HAP-1 (cell line): ENCODE results near the gene SLC22A4.
A peak's percentile ranks its signal among the peaks of the same experiment; 100 is the strongest.

Experiments
- DNase-seq, 2 experiments: peaks; one replicate each; pipeline ENCODE4 v3.0.0-alpha.2; 2016 to 2020; ENCODE audit warnings: low spot score in 2 of 2
- H3K27me3 ChIP-seq: fragments of 250-450 bp; sonication (Bioruptor Pico); 2 replicates; pipeline ENCODE4 v1.5.1; 2020; ENCODE audit warnings: low read depth, mild to moderate bottlenecking, moderate library complexity
- H3K36me3 ChIP-seq: fragments of 250-450 bp; sonication (Bioruptor Pico); replicated peaks from 2 replicates; pipeline ENCODE4 v1.5.1; 2020; ENCODE audit warnings: mild to moderate bottlenecking
- H3K4me1 ChIP-seq: fragments of 250-450 bp; sonication (Bioruptor Pico); 2 replicates; pipeline ENCODE4 v1.5.1; 2020; ENCODE audit warnings: mild to moderate bottlenecking
- H3K4me3 ChIP-seq: fragments of 250-450 bp; sonication (Bioruptor Pico); 2 replicates; pipeline ENCODE4 v1.5.1; 2020; ENCODE audit warnings: mild to moderate bottlenecking, moderate library complexity
- H3K9me3 ChIP-seq: fragments of 250-450 bp; sonication (Bioruptor Pico); 2 replicates; pipeline ENCODE4 v1.5.1; 2020; ENCODE audit warnings: mild to moderate bottlenecking, moderate library complexity
- in situ Hi-C: fragments of 300-500 bp; cut with MboI; formaldehyde crosslinking; loops from 3 replicates; pipeline ENCODE4 v1.14.3; 2020; ENCODE audit warnings: low sequenced_read_pairs, inconsistent platforms, mixed read lengths

Gene SLC22A4

DNA sequence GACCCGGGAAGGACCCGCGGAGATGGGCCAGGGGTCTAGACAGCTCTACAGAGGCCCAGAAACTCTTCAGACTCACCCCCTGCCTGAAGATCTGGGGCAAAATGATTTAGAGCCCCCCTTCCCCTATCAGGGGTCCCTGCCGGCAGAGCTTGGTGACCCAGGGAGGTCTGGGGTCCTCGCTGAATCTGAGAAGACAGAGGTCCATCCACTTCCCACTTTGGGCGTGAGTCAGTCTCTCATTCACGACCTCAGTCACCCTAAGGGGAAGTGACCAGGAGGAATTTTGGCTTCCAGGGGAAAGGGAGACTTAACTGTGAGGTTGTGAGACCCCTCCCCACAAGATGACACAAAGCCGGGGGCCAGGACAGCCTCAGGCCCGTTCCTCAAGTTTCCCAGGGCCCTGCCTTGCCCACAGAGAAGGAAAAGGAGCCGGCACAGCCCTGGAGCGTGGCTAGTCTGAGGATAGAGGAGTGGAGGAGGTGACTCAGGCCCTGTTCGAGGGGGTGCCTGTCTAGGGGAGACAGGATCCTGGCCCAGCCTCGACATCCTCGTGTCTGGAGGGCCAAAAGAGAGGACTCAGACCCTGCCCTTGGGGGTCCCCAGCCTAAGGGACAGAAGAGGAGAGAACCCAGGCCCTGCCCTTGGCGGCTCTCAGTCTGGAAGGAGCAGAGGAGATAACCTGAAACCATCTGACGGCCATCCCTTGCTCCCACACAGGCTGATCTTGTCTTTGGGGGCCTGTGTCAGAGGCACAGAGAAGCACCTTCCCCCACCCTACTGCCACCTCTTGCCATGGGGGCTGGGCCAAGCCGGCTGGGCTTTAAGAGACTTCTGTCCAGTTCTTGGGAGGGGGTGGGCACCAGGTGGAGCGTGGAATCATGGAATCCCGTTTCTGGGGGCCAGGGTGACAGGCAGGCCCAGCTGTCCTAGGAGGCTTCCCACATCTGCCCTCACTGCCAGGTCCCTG, 35.8 kb upstream of the SLC22A4 start:
- in situ Hi-C loops, result no loop called here
- Histone ChIP-seq H3K9me3 (no peaks in the 10 kb centered on the region), H3K27me3 (no peaks in the 10 kb centered on the region), H3K36me3 (no peaks in the 10 kb centered on the region), H3K4me3 (no peak overlapping the region), H3K4me1 (no peaks in the 10 kb centered on the region)
- peak in 1 of 2 experiments; percentile 5 for DNase-seq

DNA sequence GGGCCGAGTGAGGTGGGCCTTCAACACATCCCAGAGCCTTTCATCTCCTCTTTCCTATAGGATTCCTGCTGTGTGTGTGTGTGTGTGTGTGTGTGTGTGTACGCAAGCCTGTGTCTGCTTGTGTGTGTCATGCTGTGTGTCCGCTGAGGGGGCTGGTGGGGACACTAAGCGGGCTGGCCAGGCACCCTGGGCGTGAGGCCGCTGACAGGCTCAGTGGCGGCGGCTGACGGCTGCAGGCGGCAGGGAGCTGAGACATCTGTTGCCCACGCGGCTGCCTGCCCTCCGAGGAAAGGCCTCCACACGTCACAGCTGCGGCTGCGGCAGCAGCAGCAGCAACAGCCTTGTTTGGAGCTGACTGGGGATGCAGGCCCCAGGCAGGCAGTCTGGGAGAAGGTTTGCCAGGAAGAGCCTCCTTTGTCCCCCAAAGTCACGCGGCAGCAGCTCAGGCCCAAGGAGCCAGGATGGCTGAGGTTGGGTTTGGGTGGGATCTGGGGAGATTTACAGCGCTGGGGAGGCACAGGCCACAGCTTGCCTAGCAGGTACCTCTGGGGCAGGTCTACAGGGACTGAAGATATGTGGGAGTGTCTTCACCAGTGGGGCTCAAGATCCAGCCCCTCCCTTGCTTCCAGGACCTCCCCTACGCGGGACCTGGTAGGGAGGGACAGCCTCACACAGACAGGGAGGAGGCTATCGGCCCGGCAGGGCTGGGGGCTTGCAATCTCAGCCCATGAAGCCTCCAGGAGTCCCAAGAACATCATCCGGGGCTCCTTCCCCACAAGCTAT, 34.9 kb upstream of the SLC22A4 start:
- no peaks in the 10 kb centered on the region for H3K36me3 ChIP-seq
- H3K9me3 ChIP-seq, result no peaks in the 10 kb centered on the region
- in situ Hi-C loops, result no loop called here
- H3K4me3 ChIP-seq, result no peak overlapping the region
- DNase-seq, result peak in 1 of 2 experiments; percentile 8
- no peaks in the 10 kb centered on the region for H3K4me1 ChIP-seq
- H3K27me3 ChIP-seq, result no peaks in the 10 kb centered on the region

DNA sequence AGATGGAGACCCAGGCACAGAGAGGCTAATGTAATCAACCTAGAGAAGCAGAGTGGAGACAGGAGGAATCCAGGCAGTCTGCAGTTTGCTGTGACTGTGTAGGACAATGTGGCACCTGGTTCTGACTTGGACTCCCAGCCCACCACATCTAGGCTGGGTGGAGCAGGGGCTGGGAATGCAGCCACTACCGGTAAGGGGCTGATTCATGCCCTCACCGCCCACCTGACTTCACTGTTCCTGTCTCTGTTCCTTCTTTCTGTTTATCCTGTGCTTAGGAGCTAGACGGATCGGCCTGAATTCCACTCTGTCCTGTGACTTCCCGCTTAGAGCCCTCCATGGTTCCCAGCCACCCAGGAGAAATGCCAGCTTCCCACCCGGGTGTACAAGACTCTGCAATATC, 34.1 kb upstream of the SLC22A4 start:
- in situ Hi-C loops, result no loop called here
- no peaks in the 10 kb centered on the region for H3K9me3 ChIP-seq
- no peaks in the 10 kb centered on the region for H3K4me1 ChIP-seq
- H3K36me3 ChIP-seq, result no peaks in the 10 kb centered on the region
- H3K4me3 ChIP-seq, result no peak overlapping the region
- H3K27me3 ChIP-seq, result no peaks in the 10 kb centered on the region
- DNase-seq, result peak in 1 of 2 experiments; percentile 2

DNA sequence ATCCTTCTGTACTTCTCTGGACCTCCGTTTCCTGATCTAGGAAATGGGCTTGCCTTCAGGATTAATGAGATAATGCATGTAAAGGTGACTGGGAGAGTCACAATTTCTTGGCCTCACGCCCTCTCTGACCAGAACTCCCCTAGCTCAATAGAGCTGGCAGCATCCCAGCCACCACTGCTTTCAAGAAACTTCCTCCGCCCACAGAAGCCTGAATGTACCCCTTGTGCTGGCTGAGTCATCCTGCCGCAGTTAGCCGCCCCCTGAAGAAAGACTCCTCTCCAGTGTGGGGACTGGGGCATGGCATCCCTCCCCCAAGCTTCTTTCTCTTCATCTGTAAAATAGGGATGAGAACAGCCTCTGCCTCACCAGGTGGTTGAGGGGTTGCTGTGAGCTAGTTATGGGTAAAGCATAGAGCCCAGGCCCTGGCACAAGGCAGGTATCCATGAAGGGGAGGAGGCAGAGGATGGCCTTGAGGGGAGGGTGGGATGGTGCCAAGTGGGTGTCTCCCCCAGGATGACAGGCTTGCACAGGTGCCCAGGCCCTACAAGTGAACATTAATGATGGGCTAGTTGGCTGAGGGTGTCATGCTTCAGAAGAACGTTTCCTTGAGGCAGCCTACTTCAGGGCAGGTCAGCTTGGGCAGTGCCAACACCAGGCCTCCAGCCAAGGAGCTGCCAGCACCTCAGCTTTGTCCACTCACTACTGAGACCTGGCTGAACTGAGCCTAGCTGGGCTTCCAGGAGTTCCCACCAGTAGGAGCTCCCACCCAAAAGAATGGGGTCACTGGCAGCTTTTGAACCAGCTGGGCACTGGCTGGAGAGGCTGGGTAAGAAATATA, 33.3 kb upstream of the SLC22A4 start:
- Histone ChIP-seq H3K27me3 (no peaks in the 10 kb centered on the region), H3K4me1 (no peaks in the 10 kb centered on the region), H3K9me3 (no peaks in the 10 kb centered on the region), H3K36me3 (no peaks in the 10 kb centered on the region), H3K4me3 (no peak overlapping the region)
- DNase-seq, result no peak
- in situ Hi-C loops, result no loop called here

DNA sequence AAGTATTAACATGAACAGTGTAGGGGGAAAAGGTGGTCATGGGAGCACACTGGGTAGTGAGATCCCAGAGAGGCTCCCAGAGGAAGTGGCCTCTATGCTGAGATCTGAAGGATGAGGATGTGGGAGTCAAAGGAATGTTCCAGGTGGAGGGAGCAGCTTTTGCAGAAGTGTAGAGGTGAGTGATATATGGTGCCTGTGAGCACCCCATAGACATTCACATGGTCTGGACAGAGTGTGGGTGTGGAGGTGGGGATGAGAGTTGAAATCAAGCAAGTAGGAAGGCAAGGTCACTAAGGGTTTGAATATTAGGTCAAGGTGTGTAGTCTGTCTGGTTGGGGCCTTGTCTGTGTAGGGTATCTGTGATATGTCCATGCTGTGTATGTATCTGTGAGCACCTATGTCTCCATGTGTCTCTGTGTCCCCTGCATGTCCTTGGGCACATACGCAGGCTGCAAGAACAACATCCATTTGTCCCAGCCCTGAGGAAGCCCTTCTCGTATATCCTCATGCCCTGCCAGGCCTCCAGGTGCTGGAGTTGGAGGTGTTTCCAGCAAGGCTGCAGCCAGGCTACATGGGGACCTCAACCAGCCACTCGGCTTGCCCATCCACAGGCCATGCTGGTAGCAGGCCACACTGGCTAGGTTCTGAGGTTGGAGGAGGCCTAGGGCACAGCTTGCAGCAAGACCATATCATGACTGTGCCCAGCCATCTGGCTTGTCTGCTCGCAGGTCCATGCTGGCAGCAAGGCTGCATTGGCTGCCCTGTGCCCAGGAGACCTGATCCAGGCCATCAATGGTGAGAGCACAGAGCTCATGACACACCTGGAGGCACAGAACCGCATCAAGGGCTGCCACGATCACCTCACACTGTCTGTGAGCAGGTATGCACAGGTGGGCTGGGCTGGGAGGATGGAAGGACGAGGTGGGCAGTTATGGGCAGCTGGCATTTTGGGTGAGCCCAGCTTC, 32.0 kb upstream of the SLC22A4 start:
- Histone ChIP-seq H3K36me3 (no peaks in the 10 kb centered on the region), H3K4me3 (no peak overlapping the region), H3K27me3 (no peaks in the 10 kb centered on the region), H3K9me3 (no peaks in the 10 kb centered on the region), H3K4me1 (no peaks in the 10 kb centered on the region)
- DNase-seq, result no peak
- in situ Hi-C loops, result no loop called here

DNA sequence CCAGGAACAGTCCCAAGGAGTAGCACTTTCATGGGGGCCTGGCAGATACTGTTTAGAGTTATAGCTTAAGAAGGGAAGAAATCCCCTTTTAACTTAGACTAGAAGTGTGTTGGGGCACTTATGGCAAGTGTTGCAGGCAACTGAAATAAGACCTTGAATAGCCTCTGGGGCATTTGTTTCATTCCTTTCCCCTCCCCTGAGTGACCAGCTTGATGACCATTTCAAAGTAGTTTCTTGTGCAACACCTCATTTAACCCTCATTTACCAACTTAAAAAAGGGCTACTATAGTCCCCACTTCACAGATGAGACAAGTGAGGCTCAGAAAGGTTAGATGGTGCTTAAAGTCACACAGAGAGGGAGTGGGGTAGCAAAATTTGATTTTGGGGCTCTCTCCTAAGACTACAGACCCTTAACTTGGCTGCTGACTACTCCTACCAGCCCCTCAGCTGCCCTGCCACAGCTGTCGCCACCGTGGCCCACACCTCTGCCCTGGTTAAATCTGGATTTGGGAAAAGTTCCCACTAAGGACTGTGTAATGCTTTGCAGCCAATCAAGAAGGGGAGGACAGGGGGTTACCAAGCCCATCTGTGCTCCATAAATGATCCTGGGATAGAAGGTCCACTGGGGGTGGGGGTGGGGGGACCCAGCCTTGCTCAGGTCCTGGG, 31.2 kb upstream of the SLC22A4 start:
- Histone ChIP-seq H3K4me3 (no peak overlapping the region), H3K9me3 (no peaks in the 10 kb centered on the region), H3K27me3 (no peaks in the 10 kb centered on the region), H3K4me1 (no peaks in the 10 kb centered on the region), H3K36me3 (no peaks in the 10 kb centered on the region)
- in situ Hi-C loops, result no loop called here
- DNase-seq, result no peak

DNA sequence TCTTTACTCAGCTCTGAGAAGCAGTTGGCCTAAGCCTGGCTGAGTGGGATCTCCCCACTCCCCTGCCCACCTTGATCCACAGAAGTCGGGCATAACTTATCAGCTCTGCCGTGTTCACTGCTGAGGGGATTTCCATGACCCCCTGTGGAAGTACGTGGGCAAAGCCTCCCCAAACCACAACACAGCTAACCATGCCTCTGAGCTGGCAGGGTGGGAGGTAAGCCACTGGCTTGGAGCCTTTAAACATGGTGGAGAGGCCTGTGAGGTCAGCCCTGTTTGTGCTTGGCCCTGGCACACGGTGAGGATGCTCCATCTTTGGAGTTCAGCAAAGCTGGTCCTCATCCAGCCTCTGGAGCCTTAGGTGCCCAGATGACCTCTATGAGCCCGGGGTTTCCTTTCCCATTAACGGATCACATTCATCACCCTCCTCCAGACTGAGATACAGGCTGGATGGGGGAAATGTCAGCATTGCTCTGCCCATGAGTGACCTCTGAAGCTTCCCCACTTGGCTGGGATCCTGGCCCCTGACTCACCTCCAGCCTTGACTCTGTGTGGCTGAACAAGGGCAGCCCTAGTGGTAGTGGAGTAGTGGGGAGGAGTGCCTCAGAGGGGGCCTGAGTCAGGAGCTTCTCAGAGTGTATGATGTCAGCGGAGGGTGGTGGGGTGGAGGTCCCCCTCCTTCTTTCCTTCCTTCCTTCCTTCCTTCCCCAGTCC, 30.5 kb upstream of the SLC22A4 start:
- no peaks in the 10 kb centered on the region for H3K4me1 ChIP-seq
- H3K36me3 ChIP-seq, result no peaks in the 10 kb centered on the region
- no peaks in the 10 kb centered on the region for H3K9me3 ChIP-seq
- H3K27me3 ChIP-seq, result no peaks in the 10 kb centered on the region
- H3K4me3 ChIP-seq, result no peak overlapping the region
- no peak for DNase-seq
- in situ Hi-C loops, result no loop called here

DNA sequence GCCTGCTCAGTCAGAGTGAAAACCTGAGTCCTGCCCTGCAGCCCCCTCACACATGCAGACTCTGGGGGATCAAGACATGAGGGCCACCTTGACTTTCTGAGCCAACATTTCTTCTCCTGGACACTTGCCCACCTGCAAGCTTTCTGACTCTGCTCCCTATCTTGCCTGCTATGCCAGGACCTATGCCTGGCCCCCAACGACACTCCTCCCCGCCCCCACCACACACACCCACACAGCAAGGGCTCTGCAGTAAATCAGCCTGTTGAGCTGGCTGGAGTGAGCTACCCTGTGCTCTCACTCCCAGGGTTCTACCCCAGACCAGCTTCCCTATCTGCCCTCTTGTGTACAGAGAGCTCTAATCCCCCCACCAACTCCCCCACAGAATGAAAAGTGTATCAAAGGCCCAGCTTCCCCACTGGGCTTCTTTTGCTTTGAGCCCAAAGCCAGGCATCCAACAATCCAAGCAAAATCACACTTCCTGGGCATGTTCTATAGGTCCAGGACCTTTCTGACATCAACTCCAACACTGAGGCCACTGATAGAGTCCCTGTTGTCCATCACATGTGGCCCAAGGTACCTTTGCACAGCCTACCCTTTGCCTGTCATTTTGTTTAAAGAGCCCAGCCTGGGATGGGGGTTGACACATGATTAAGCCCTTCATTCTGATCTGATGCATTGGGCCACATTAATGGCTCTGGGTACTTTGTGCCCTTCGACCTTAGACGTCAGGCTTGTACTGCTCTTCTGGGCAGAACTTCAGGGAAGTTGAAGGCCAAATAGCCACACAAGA, 29.5 kb upstream of the SLC22A4 start:
- H3K36me3 ChIP-seq, result no peaks in the 10 kb centered on the region
- in situ Hi-C loops, result no loop called here
- H3K4me3 ChIP-seq, result no peak overlapping the region
- no peaks in the 10 kb centered on the region for H3K4me1 ChIP-seq
- H3K27me3 ChIP-seq, result no peaks in the 10 kb centered on the region
- no peaks in the 10 kb centered on the region for H3K9me3 ChIP-seq
- no peak for DNase-seq

DNA sequence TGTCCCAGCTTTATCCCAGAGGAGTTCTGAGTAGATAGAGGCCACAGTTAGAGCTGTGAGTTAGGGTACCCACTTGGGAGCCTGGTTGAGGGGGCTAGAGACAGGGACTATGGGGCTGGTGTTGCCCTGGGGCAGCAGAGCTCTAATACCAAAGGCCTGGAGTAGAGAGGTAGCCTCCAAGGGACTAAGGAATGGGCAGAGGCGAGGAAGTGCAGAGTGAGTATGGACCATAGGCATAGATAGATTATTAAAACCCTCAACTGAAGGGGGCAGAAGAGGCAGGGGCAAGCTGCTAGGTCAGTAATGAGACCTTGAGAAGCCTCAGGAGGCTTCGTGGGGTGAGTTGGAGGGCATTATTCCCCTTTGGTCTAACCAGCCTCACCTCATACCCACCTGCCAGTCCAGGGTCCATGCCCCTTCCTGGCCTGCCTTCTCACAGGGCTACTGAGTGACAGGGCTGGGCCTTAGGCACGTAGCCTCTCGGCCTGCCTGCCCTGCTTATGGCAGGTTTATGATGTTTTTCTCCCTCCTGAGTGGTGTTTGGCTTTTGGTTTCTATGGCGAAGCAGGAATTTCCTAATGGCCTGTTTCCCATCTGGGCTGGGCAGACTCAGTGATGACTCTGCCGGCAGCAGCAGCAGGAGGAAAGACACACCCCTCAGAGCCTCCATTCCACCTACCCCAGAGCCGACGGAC, 28.7 kb upstream of the SLC22A4 start:
- Histone ChIP-seq H3K36me3 (no peaks in the 10 kb centered on the region), H3K4me3 (no peak overlapping the region), H3K4me1 (no peaks in the 10 kb centered on the region), H3K9me3 (no peaks in the 10 kb centered on the region), H3K27me3 (no peaks in the 10 kb centered on the region)
- in situ Hi-C loops, result no loop called here
- no peak for DNase-seq

DNA sequence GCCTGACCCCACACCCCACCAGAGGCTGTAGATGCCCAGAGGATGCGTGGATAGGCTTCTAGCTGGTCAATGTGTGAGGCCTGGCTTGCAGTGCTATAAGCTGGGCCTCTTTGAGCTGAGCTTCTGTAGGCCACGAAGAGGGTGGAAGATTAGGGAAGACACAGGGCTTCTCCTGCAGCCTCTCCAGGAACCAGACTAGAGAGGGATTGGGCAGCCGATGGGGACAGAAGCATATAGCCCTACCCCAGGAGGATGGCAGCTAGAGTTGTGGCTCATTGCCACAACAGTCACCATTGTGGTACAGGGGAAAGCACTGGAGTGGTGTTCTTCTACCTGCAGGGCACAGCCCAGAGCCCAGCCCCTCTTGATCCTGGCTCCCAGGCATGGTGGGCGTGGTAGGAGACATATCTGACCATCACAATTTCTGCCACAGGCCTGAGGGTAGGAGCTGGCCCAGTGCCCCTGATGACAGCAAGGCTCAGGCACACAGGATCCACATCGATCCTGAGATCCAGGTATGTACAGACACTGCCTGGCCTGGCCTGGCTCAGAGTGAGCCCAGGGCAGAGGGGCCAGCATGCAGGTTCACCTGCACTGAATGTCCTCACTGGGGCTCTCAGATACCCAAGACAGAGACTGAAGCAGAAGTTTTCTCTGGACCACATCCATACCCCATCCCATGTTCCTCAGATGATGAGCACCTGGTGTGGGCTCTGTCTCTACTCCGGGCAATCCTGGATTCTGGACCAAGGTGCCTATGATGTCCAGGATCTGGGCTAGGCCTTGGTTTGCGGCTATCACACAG, 28.0 kb upstream of the SLC22A4 start:
- Histone ChIP-seq H3K36me3 (no peaks in the 10 kb centered on the region), H3K27me3 (no peaks in the 10 kb centered on the region), H3K4me1 (no peaks in the 10 kb centered on the region), H3K4me3 (no peak overlapping the region), H3K9me3 (no peaks in the 10 kb centered on the region)
- DNase-seq, result no peak
- in situ Hi-C loops, result no loop called here
